GM23338 (cell line): ENCODE data around the gene LLPH.

ENCODE experiments used
- CTCF ChIP-seq, 2 experiments: fragments of 200-600 bp in 1 of 2; sonication (generic) in 1 of 2; conservative IDR thresholded peaks; 2 replicates each; pipeline versions ENCODE4 v1.5.1 to v1.6.1; 2016 to 2017; ENCODE audit warnings: antibody characterized with exemption in 2 of 2, low read depth in 2 of 2, mild to moderate bottlenecking in 2 of 2, moderate library complexity in 1 of 2
- EZH2 ChIP-seq: fragments of 200-600 bp; sonication (generic); IDR thresholded peaks from one replicate; pipeline ENCODE4 v1.8.0; 2017; ENCODE audit warnings: antibody characterized with exemption, mild to moderate bottlenecking, low read depth; ENCODE audit not compliant: unreplicated experiment

- no peak for TF ChIP-seq CTCF (conservative IDR thresholded peaks at IDR 0.05; ENCODE audit: low read depth in 2 of 2)
- no peak for TF ChIP-seq EZH2
These were observed 13.3 kb downstream of the LLPH start for GRCh38 chr12:66117242-66117641.
